Fibroblast of mammary gland (primary cell): ENCODE measurements around the gene SNX14.

Experiments used
- DNase-seq: peaks from one replicate; pipeline ENCODE4 v3.0.0-alpha.2; 2010; ENCODE audit warnings: low read depth
- H3K4me3 ChIP-seq: 2 replicates; pipeline ENCODE4 v1.5.1; 2011; ENCODE audit warnings: low read depth, mild to moderate bottlenecking, low read length, moderate library complexity; ENCODE audit not compliant: control insufficient read depth
- CTCF ChIP-seq: conservative IDR thresholded peaks from 2 replicates; pipeline ENCODE4 v1.5.1; 2011; ENCODE audit warnings: low read depth, low read length, inconsistent platforms; ENCODE audit not compliant: control insufficient read depth, insufficient read depth

The SNX14 gene, protein sequence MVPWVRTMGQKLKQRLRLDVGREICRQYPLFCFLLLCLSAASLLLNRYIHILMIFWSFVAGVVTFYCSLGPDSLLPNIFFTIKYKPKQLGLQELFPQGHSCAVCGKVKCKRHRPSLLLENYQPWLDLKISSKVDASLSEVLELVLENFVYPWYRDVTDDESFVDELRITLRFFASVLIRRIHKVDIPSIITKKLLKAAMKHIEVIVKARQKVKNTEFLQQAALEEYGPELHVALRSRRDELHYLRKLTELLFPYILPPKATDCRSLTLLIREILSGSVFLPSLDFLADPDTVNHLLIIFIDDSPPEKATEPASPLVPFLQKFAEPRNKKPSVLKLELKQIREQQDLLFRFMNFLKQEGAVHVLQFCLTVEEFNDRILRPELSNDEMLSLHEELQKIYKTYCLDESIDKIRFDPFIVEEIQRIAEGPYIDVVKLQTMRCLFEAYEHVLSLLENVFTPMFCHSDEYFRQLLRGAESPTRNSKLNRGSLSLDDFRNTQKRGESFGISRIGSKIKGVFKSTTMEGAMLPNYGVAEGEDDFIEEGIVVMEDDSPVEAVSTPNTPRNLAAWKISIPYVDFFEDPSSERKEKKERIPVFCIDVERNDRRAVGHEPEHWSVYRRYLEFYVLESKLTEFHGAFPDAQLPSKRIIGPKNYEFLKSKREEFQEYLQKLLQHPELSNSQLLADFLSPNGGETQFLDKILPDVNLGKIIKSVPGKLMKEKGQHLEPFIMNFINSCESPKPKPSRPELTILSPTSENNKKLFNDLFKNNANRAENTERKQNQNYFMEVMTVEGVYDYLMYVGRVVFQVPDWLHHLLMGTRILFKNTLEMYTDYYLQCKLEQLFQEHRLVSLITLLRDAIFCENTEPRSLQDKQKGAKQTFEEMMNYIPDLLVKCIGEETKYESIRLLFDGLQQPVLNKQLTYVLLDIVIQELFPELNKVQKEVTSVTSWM

DNA sequence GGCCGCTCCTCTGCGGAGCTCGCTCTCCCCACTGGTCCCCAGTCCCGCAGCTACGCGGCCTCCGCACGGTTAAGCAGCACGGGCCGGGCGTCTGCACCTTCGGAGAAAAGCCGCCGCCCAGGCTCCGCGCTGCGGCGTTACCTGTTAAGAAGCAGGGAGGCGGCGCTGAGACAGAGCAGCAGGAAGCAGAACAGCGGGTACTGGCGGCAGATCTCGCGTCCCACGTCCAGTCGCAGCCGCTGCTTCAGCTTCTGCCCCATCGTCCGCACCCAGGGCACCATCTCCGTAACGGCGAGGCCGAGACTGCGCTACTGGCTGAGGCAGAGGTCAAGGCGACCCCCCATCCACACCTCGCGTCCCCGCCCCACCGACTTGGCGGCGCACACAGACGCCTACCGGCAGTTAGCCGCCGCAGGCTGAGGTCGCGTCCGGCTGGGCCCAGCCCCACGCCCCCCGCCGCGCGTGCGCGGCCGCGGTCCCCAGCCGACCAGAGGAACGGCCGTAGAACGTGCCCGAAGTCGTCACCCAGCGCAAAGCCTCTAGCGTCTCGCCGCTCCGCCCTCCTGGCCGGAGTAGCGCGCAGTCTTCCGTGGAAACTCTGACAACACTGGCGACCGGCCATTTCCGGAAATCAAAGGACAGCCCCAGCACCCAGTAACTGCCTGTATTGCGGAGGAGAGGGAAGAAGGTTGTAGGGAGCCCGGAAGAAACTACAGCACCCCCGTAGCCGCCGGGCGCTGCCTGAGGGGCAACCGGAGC lies at the start of gene SNX14:
Gene SNX14 (minus strand): TSS at position 421 of the 759 bp plus-strand sequence. CDS start 140 bp downstream, at position 281.
- H3K4me3 ChIP-seq = peak within 1 kb of the TSS; percentile 72
- no peak for TF ChIP-seq CTCF
- peak; percentile 93 for DNase-seq

GRCh38 chr6:85642774-85643536 lies 49.3 kb upstream of the SNX14 start, which contains the start of gene SYNCRIP:
SYNCRIP (minus strand) TSS chr6:85642886; CDS start chr6:85641439, 1,447 bp downstream.
- no peak for TF ChIP-seq CTCF
- peak; percentile 96 for DNase-seq
- peak within 1 kb of the TSS; percentile 99 for H3K4me3 ChIP-seq

DNA sequence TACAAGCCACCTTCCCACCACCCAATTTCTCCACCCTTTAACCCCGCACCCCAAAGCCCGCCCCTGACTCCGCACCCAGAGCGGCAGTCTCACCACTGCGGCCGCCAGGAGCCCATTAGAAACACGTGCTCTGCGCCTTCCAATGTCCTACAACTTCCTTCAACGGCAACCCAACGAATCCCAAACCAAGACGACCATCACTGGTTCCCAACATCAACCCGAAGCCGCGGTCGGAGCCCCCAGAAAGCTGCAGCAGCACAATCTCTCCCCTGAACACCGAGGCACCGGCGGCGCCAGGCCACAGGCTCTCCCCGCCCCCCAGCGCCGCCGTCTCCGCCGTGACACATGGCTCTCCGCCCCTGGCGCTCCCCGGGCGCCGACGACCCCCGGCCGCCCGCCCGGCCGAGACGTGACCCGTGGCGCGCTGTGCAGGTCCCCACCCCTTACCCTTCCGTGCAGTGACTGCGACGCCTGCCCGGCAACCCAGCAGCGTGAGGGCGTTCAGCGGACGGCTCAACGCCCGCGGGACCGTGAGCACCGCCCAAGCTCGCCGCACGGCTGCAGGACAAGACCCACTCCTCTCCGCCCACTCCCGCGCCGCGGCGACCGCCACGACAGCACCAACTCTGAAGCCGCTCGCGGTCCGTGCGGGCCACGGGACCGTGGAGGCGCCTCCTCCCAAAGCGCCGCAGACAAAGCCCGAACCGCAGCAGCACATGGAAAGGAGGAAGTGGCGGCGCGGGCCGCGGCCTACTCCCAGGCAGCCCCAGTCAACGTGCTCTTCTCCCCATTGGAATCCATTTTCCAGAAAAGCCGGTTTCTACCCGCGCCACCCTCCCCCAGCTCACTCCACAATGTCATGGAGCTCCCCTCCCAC lies 48.5 kb upstream of the SNX14 start:
- H3K4me3 ChIP-seq = peak overlapping the region; percentile 99
- no peak for TF ChIP-seq CTCF
- DNase-seq = peak; percentile 36

DNA sequence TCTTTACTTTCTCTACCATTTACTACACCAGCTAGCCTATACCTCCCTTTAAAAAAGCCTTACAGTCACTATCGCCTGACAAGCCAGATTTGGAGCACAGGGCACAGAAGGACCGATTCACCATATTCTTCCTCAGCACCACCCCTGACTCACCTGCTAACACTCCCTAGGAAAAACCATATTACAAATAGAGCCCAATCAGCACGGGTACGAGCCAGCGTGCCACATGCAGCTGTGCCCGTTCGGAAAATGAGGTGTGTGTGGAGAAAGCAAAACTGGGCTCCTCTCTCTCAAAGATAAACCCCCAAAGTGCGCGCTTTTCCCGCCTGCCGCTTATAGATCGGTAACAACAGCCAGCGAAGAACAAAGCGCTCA lies 47.9 kb upstream of the SNX14 start:
- DNase-seq = peak; percentile 37
- H3K4me3 ChIP-seq = peak overlapping the region; percentile 99
- TF ChIP-seq CTCF = no peak

DNA sequence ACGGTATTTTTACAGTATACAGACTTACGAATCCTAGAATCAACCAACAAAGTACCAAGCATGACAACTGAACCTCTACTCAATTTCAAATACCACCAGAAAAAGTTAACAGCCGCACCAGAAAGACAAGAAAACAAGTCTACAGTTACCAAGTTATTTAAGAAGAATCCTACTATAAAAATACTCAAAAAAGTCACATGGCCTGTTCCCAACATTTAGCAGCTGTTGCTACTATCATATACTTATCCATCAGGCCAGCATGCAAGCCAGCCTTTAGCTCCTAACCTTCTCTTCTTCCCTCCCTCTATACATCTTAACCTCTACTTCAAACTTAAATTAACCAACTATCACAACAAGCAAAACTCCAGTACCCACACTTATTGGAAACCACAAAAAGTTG lies 47.2 kb upstream of the SNX14 start:
- peak; percentile 9 for DNase-seq
- TF ChIP-seq CTCF = no peak
- H3K4me3 ChIP-seq = peak overlapping the region; percentile 99
